ENCODE measurements around the gene TMTC1.

Gene TMTC1

DNA sequence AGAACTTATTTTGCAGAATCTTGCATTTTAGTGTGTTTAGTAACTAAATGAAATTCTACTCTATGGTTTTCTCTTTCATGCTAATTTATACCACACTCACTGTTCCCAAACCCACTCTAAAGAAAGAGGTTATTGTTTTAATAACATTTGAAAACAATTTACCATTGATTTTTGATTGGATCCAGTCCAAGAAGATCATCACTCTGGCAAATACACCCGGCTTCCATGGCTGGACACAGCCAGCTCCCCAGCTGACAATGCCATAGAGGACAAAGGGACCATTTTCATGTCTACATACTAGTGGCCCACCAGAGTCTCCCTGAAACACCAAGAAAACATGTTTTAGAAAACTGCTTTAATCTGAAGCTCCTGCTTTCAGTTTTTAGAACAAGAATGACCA is 328.7 kb downstream of the TMTC1 start:
- Mint-ChIP-seq H3K27ac (no peak overlapping the region), H3K36me3 (no peaks in the 10 kb centered on the region), H3K4me3 (no peak overlapping the region), H3K4me1 (no peaks in the 10 kb centered on the region), H3K27me3 (no peaks in the 10 kb centered on the region), H3K9me3 (no peaks in the 10 kb centered on the region)
- CTCF ChIA-PET: no interaction called here
- no peak for DNase-seq

DNA sequence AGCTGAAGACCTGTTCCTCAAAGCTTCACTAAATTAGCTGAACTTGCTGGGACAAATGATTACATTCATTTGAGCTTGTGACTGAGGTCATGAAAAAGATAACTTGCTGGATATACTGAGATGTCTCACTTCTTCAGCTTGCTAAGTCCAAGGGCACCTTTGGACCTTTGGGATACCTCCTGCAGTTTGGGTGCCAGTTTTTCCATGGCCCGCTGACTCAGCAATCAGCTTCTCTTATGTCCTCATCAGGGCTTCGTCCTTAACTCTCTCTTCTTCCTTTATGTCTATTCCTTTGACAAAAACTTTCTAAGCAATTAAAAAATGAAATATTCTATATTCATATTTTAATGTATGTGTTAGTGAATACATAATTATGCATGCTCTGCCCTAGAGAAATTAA is 331.9 kb downstream of the TMTC1 start:
- Mint-ChIP-seq H3K27ac (no peak overlapping the region), H3K4me1 (no peaks in the 10 kb centered on the region), H3K36me3 (no peaks in the 10 kb centered on the region), H3K9me3 (no peaks in the 10 kb centered on the region), H3K27me3 (no peaks in the 10 kb centered on the region), H3K4me3 (no peak overlapping the region)
- CTCF ChIA-PET: no interaction called here
- DNase-seq: no peak
